Osteoblast (primary cell): ENCODE data around the gene AP1G2. TPM values are rescaled to one million over a fixed set of nuclear protein-coding genes. Genes with fewer than 3 reads are reported as not detected.

Source experiments
- DNase-seq: peaks from one replicate; pipeline ENCODE4 v3.0.0; 2011; ENCODE audit warnings: low spot score, mixed read lengths; ENCODE audit not compliant: insufficient read length; ENCODE audit errors: missing footprints
- H2AFZ ChIP-seq: 2 replicates; pipeline ENCODE4 v1.6.0; 2011; ENCODE audit warnings: mild to moderate bottlenecking, low read length
- H3K27ac ChIP-seq: 2 replicates; pipeline ENCODE4 v1.5.1; 2011; ENCODE audit warnings: mild to moderate bottlenecking, low read depth, low read length, moderate library complexity
- H3K27me3 ChIP-seq: 2 replicates; pipeline ENCODE4 v1.6.0; 2012; ENCODE audit warnings: mild to moderate bottlenecking, control low read depth, inconsistent platforms, low read length, moderate library complexity; ENCODE audit not compliant: insufficient read depth
- H3K36me3 ChIP-seq: 2 replicates; pipeline ENCODE4 v1.5.1; 2011; ENCODE audit warnings: mild to moderate bottlenecking, low read length, control low read depth, moderate library complexity; ENCODE audit not compliant: insufficient read depth
- H3K4me1 ChIP-seq: 2 replicates; pipeline ENCODE4 v1.5.1; 2011; ENCODE audit warnings: mild to moderate bottlenecking, low read length, control low read depth, moderate library complexity; ENCODE audit not compliant: insufficient read depth
- H3K4me2 ChIP-seq: 2 replicates; pipeline ENCODE4 v1.6.0; 2011; ENCODE audit warnings: mild to moderate bottlenecking, low read length; ENCODE audit not compliant: insufficient read depth
- H3K4me3 ChIP-seq: fragments of 200-600 bp; sonication (generic); 3 replicates; pipeline ENCODE4 v1.5.1; 2012; ENCODE audit warnings: mild to moderate bottlenecking, low read length, inconsistent platforms; ENCODE audit not compliant: insufficient read depth
- H3K79me2 ChIP-seq: 2 replicates; pipeline ENCODE4 v1.6.0; 2012; ENCODE audit warnings: mild to moderate bottlenecking, low read length, control low read depth, inconsistent platforms; ENCODE audit not compliant: insufficient read depth
- H3K9me3 ChIP-seq: 2 replicates; pipeline ENCODE4 v1.5.1; 2011; ENCODE audit warnings: low read depth, low read length, control low read depth
- H4K20me1 ChIP-seq: 2 replicates; pipeline ENCODE4 v1.6.0; 2012; ENCODE audit warnings: mild to moderate bottlenecking, low read length, control low read depth; ENCODE audit not compliant: insufficient read depth
- total RNA-seq: library from RNA; depleted of rRNA; stranded (reverse); fragments of >200 nt; gene quantifications from 2 replicates; pipeline ENCODE4 v1.2.3, GENCODE V29; 2012
- TF ChIP-seq, protein P1 (sequence below): IDR thresholded peaks from 2 replicates; pipeline ENCODE4 v1.5.1; 2011; ENCODE audit warnings: mild to moderate bottlenecking, low read depth, low read length, moderate library complexity; ENCODE audit errors: extremely low read depth

AP1G2 gene
- total RNA-seq, 1 donor: 10.9 TPM

DNA sequence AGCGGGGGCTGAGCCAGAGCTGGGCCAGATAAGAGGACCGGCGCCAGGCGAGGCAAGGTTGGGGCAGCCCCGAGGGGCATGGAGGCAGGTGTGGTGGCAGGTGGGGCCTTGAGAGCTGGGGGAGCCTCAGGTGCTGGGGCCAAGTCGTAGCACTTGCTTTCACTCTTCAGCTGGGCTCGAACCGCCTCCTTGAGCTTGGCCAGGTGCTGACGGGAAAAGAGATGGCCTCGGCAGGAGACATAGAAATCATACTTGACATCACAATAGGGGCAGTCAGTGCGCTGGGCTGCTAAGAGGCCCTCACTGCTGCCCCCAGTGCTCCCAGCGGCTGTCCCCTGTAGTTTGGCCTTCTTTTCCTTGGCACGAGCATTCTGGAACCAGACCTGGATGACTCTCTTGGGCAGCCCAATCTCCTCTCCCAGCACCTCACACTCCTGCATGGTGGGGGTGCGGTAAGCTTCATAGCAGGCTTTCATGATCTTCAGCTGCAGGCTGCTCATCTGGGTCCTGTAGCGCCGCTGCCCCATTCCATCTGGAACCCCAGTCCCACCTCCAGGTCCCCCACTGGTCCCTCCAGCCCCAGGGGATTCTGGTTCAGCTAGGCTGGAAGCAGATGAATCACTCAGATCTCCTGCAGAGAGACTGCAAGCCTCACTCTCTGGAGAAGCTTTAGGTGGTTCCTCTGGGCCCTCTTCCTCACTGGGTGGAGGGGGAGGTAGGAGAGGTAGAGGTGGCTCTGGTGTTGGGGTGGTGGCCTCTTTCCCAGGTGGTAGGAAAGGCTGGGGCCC is 44.2 kb downstream of the AP1G2 start:
- Histone ChIP-seq H2AFZ (no peak overlapping the region), H3K79me2 (no peaks in the 10 kb centered on the region), H3K36me3 (peaks cover 3% of the 10 kb centered on the region), H3K4me3 (no peak overlapping the region), H4K20me1 (no peaks in the 10 kb centered on the region), H3K4me2 (no peak overlapping the region), H3K9me3 (no peaks in the 10 kb centered on the region), H3K4me1 (no peaks in the 10 kb centered on the region), H3K27me3 (no peaks in the 10 kb centered on the region), H3K27ac (no peak overlapping the region)
- TF ChIP-seq, protein P1, sequence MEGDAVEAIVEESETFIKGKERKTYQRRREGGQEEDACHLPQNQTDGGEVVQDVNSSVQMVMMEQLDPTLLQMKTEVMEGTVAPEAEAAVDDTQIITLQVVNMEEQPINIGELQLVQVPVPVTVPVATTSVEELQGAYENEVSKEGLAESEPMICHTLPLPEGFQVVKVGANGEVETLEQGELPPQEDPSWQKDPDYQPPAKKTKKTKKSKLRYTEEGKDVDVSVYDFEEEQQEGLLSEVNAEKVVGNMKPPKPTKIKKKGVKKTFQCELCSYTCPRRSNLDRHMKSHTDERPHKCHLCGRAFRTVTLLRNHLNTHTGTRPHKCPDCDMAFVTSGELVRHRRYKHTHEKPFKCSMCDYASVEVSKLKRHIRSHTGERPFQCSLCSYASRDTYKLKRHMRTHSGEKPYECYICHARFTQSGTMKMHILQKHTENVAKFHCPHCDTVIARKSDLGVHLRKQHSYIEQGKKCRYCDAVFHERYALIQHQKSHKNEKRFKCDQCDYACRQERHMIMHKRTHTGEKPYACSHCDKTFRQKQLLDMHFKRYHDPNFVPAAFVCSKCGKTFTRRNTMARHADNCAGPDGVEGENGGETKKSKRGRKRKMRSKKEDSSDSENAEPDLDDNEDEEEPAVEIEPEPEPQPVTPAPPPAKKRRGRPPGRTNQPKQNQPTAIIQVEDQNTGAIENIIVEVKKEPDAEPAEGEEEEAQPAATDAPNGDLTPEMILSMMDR: no peak
- peak; percentile 79 for DNase-seq

DNA sequence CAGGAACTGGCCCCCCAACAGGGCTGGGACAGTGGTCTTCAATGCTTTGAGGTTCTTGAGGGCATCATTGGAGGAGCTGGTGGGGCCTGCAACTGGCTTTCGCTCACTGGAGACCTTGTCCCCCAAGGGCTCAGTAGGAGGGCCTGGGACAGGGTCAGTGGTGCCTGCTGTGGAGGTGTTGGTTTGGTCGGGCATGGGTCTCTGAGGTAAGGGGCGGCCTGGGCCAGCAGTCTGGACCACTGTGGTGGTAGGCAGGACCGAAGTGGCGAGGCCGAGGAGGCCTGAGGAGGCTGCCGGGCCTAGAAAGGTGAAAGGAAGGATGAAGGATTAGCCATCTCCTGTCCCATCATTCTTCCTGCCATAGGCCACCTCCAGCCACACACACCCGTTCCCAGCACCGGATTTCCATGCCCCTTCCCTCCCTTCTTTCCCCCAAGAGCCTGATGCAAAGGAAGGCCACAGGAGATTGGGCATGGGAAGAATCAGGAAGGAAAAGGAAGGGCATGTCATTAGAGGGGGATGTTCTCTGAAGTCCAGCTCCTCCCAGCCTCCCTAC is 44.9 kb downstream of the AP1G2 start:
- peak; percentile 65 for DNase-seq
- TF ChIP-seq, protein P1: no peak
- Histone ChIP-seq H3K4me3 (no peak overlapping the region), H3K4me2 (no peak overlapping the region), H3K9me3 (no peaks in the 10 kb centered on the region), H3K79me2 (no peaks in the 10 kb centered on the region), H3K27me3 (no peaks in the 10 kb centered on the region), H3K4me1 (no peaks in the 10 kb centered on the region), H2AFZ (no peak overlapping the region), H4K20me1 (no peaks in the 10 kb centered on the region), H3K36me3 (no peaks in the 10 kb centered on the region), H3K27ac (no peak overlapping the region)

DNA sequence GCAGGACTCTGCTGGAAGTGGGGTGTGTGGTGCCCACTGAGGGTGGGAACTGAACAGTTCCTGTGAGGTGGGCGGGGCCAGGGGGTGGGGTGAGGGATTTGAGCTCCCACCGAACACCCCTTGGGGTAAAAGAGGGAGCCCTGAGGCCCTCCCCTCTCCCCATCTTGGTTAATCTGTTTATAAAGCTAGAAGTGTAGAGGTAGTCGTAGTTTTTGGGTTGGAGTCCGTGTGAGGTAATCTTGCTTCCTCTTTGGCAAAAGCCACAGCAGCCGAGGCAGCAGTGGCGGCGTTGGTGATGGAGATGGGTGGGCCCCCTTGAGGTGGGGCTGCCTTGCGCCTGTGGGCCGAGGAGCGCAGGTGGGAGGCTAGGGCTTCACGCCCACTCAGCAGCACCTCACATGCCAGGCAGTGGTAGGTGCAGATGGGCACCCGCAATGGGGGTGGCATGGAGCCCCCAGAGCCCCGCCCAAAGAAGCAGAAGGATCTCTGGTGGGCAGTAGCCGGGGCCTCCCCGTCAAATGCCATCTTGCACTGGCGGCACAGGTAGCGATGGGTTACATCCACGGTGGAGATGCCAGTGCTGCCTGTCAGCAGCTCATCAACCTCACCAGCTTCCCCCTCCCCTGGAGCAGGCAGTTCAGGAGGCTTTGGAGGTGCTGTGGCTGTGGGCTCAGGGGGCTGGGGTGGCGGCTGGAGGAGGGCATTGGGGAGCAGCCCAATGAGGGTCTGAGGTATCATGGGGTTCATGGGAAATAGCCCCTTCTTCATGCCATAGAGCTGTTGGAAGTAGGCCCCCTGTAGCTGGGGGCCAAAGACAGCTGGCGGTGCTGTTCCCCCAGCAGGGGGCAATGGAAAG is 45.6 kb downstream of the AP1G2 start:
- TF ChIP-seq, protein P1: no peak

More for the DNA sequence above, 45.6 kb downstream of the AP1G2 start:
- Histone ChIP-seq H3K4me1 (no peaks in the 10 kb centered on the region), H3K4me2 (no peak overlapping the region), H3K36me3 (no peaks in the 10 kb centered on the region), H2AFZ (no peak overlapping the region), H3K4me3 (no peak overlapping the region), H3K79me2 (no peaks in the 10 kb centered on the region), H3K9me3 (no peaks in the 10 kb centered on the region), H3K27ac (no peak overlapping the region), H4K20me1 (no peaks in the 10 kb centered on the region), H3K27me3 (no peaks in the 10 kb centered on the region)
- peak; percentile 62 for DNase-seq
